ENCODE measurements around the gene WSB2. TPM values are rescaled to one million over a fixed set of nuclear protein-coding genes. Genes with fewer than 3 reads are reported as not detected.

The WSB2 gene
- total RNA-seq, 4 donors from 2014 or later: 22.4 to 59.2 (median 45.0) TPM

GRCh38 chr12:117986705-117987469, 74.1 kb downstream of the WSB2 start:
- TF ChIP-seq POLR2A (IDR thresholded peaks at IDR 0.05) (no peak), CTCF (IDR thresholded peaks at IDR 0.05) (no peak)
- intact Hi-C loops (cut with DNase I; ENCODE audit: low total_unique reads): no loop called here
- Histone ChIP-seq H3K27ac (no peak overlapping the region), H3K4me1 (no peaks in the 10 kb centered on the region), H3K9me3 (no peaks in the 10 kb centered on the region), H3K27me3 (no peaks in the 10 kb centered on the region), H3K4me3 (no peak overlapping the region), H3K36me3 (no peaks in the 10 kb centered on the region)
- DNase-seq: no peak

- TF ChIP-seq CTCF (IDR thresholded peaks at IDR 0.05): no peak
- TF ChIP-seq POLR2A (IDR thresholded peaks at IDR 0.05): no peak
- Histone ChIP-seq H3K36me3 (no peaks in the 10 kb centered on the region), H3K27me3 (no peaks in the 10 kb centered on the region), H3K9me3 (no peaks in the 10 kb centered on the region), H3K4me1 (no peaks in the 10 kb centered on the region), H3K27ac (no peak overlapping the region), H3K4me3 (no peak overlapping the region)
- intact Hi-C loops (cut with DNase I; ENCODE audit: low total_unique reads): no loop called here
- no peak for DNase-seq
Observed at GRCh38 chr12:117985182-117985581, 75.8 kb downstream of the WSB2 start.

Small RNAs within 50 kb of the gene (small RNA-seq; reads per million reads assigned to genes)
- not detected for gene AC131159.1

Other genes starting within 250 kb of the WSB2 start
- gene KSR2, start 92.2 kb downstream of the WSB2 start, total RNA-seq: under 1 TPM in 2 of 4 donors, not detected in 2; 0.03 to 0.28 TPM
- gene RFC5, start 44.5 kb downstream of the WSB2 start, total RNA-seq: 10 to 100 TPM in 3 of 4 donors, 1 to 10 TPM in 1; 4.6 to 24.7 (median 14.0) TPM
- 10 to 100 TPM; 27.6 to 59.9 (median 39.4) TPM for gene VSIG10, start 42.8 kb upstream of the WSB2 start, total RNA-seq
- 100 to 1,000 TPM in 3 of 4 donors, 10 to 100 TPM in 1; 98.1 to 182 (median 136) TPM for gene PEBP1, start 74.9 kb upstream of the WSB2 start, total RNA-seq

Data from uterus (tissue), 4 donors.